ENCODE measurements around the gene ZNF570.

ZNF570 gene

DNA sequence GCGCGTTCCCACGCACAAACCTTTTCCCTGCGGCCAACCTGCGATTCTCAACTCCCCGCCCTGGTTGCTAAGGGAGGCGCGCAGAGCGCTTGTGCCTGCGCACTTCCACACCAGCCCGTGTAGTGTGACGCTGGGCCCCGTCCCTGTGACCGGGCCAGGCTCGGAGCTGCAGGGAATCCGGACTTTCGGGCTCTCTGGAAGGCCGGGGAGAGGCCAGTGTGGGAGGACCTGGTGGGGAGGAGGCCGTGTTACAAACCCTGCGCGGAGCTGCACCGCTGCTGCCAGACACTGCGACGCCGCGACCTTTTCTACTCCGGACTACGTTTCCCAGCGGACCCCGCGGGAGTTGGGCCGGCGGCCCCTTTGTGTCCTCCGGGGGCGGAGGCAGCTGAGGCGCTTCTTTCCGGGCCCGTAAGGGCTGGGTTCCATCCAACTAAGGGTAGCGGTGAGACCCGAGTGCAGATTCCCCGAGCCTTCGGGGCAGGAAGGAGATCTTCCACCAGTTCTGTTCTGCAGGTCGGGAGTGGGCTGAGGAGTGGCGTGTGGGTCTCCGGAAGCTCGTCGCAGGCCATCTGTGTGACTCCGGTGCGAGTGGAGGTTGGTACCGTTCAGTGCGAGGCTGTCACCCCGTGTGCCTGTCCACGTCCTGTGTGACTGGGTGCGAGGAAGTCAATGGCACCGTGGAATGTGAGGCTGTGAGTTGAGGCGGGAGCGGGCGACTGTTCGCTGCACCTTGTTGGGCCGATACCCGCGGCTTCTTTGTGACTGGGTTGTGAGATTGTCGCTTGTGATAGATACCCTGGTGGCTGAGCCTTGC, at the start of gene ZNF570:
Gene ZNF570 (plus strand): TSS at position 396 of the 817 bp plus-strand sequence. CDS start 999 bp downstream, outside the sequence.
- peak; percentile 92 for DNase-seq

DNA sequence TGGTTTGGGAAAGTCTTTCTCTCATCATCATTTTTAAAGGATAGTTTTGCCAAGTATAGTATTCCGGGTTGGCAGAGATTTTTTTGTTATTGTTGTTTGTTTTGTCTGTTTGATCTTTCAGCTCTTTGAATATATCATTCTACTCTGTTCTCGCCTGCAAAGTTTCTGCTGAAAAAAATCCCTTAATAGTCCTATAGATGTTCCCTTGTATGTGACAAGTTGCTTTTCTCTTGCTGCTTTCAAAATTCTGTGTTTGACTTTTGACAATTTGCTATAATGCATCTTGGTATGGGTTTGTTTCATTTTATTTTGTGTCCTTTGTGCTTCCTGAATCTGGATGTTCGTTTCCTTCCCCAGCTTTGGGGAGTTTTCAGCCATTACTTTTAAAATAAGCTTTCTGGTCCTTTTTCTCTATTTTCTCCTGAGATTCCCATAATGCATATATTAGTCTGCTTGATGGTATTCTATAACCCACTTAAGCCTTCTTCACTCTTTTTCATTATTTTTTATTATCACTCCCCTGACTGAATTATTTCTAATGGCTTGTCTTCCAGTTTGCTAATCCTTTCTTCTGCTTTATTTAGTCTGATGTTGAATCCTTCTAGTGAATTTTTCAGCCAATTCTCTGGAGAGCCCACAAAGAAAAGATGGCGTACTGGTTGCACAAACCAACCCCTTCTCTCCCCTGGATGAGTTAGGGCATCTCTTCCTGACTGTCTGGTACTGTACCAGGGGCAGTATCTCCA, 16.5 kb upstream of the ZNF570 start:
- DNase-seq: no peak

DNA sequence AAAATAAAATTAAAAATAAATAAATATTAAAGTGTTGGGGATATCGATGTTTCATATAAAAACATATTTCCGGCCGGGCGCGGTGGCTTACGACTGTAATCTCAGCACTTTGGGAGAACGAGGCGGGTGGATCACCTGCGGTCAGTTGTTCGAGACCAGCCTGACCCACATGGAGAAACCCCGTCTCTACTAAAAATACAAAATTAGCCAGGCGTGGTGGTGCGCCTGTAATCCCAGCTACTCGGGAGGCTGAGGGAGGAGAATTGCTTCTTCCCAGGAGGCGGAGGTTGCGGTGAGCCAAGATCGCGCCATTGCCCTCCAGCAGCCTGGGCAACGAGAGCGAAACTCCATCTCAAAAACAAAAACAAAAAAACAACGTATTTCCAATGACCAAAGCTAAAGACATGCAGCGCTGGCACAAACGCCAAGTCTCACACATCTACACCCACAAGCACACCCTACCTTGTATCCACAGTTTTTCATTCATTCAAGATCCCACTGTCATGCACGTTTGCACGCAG, 2.8 kb upstream of the ZNF570 start:
- DNase-seq: no peak

DNA sequence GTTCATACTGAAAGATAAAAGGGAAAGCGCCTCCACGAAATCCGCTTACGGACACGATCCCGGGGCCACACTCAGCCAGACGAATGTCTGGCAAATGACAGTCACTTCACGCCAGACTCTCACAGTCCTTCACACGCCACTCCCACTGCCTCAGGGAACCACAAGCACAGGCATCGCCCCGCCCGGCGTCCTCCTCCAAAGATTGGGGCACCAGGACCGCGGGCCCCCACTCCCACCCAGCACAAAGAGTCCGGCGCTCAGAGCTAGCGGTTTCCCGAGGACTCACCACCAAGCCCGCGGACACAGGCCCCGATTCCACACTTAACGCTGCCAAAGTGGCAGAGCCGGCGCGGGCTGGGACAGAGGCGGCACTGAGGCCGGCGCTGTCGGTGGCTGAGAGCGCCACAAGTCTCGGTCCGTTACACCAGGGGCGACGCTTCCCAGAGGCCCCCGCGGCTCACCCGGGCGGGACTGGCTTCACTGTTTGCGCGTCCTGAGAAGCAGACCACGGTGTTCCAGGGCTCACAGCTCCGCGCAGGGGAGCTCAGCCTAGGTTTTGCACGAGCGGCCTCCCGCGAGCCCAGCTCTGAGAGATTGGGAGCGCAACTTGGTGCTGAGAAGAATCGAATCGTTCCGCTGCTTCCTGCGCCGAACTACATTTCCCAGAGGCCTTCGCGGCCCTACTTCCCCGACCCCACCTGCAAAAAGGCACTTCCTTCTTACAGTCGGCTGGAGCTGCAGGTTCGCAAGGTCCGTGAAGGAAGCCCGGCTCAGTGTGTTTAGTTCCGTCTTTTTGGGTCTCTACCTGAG, 2.2 kb upstream of the ZNF570 start, which contains the start of gene ZNF569:
Gene ZNF569 (minus strand): TSS at position 647 of the 810 bp plus-strand sequence. CDS start 22,523 bp downstream, outside the sequence.
- peak; percentile 94 for DNase-seq

DNA sequence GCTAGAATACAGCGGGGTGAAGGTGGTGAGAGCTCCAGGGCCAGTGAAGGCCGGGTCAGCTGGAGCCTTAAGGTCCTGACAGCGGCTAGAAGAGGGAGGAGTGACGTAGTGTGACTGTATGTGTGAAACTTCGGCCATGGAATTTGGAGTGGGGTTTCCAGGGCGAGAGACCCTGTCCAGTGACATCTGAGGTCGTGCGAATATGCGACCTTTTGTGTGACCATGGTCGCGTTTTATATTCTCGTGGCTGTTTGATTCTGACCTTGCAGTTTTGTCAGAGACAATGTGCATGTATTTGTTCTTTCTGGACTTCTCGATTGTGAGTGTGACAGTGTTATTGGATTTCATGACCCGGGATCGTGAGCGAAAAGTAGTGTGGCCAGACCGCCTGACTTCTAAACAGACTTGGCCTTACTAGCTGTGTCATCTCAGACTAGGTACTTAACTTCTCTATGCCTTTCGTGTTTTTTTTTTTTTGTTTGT, 1.5 kb upstream of the ZNF570 start:
- no peak for DNase-seq

DNA sequence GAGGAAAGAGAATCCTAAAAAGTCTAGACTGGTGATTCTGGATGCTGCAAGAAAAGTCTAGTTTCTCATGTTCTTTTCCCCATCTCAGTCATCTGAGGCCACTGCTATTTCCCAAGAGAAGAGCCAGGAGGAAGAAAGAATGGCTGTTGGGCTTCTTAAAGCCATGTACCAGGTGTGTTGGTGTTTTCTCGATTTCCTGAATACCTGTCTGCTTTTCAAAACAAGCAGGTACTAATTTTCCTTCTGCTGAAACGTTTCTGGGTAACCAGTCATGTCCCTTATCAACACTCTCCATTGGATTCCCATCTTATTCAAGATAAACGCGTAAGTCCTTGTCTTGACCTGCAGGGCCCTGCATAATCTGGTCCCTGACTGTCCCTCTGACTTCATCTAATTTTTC, 1.1 kb downstream of the ZNF570 start:
- DNase-seq: no peak

DNA sequence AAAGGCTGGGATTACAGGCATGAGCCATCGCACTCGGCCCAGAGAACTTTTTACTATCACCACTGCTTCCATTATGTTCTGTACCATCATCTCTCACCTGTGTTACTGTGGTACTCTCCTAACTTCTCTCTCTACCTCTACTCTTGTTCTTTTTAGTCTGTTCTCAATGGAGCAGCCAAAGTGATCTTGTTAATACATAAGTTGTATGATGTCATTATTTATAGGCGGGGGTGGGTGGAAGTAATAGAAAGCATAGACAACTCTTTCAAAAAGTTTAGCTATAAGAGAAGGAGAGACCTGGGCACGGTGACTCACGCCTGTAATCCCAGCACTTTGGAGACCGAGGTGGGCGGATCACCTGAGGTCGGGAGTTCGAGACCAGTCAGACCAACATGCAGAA, 3.0 kb downstream of the ZNF570 start:
- DNase-seq: no peak

DNA sequence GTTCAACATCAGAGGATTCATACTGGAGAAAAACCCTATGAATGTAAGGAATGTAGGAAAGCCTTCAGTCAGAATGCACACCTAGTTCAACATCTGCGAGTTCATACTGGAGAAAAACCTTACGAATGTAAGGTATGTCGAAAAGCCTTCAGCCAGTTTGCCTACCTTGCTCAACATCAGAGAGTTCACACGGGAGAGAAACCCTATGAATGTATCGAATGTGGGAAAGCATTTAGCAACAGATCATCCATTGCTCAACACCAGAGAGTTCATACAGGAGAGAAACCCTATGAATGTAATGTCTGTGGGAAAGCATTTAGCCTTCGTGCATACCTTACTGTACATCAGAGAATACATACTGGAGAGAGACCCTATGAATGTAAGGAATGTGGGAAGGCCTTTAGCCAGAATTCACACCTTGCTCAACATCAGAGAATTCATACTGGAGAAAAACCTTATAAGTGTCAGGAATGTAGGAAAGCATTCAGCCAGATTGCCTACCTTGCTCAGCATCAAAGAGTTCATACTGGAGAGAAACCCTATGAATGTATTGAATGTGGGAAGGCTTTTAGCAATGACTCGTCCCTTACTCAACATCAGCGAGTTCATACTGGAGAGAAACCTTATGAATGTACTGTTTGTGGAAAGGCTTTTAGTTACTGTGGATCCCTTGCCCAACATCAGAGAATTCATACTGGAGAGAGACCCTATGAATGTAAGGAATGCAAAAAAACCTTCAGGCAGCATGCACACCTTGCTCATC, 15.4 kb downstream of the ZNF570 start:
- DNase-seq: no peak

DNA sequence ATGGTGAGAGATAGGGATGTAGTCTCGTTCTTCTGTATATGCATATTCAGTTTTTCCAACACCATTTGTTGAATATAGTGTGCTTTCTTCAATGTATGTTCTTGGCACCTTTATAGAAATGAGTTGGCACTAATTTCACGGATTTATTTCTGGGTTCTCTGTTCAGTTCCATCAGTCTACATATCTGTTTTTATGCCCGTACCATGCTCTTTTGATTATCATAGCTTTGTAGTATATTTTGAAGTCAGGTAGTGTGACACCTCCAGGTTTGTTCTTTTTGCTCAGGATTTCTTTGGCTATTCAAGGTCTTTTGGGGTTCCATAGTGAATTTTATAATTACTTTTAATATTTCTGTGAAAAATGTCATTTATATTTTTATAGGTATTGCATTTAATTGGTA, 23.1 kb downstream of the ZNF570 start:
- no peak for DNase-seq

DNA sequence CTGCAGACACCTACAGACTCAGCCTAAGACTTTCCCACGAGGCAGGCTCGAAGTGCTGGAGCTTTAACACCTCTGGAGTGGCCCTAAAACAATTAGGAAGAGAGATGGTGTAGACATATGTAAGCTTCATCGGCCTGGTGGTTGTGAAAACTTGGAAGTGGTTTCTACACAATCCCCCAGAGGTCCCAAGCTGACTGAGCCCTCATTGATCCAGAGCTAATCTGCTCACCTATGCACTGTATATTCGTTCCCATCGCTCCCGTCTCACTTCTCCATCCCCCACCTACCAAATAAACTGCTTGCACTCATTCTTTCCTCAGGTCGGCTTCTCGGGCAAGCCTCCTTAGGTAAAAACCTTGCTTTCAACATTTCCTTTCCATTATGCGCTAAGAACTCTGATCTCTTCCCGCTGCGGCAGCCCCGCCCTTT, 36.8 kb downstream of the ZNF570 start:
- DNase-seq: no peak

DNA sequence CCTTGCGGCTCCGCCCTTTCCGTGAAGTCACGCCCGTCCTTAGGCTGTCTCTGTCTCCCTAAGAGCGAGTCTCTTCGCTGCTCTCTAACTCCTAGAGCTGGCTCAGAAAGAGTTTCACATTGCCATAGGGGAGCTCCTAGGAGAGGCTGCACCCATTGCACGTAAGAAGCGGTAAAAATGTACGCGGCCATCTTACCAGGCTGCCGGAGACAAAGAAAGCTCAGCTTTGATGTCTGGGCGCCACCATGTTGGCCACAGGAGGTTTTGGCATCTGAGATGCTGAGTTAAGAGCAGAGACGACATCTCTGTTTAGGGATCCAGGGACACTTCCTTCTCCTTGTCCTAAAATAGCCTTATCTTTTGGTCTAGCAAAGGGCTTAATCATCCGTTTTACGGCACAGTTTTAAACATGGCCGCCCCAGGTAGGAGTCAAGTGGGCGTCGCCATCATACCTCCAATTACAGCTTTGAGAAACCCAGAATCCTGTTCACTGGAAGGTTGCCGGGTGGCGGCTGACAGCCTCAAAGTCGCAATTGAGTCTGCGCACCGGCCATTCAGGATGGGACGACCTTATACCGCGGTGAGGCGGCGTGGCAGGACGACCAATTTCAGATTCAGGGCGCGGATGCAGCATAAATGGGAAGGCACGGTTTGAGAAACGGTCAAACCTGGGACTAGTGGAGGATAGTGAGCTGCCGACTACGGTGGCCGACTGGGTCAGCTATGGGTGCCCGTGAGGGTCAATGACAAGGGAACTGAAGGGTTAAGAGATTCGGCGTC, 37.4 kb downstream of the ZNF570 start, which contains the start of gene ZNF793:
Gene ZNF793 (plus strand): TSS at position 553 of the 780 bp plus-strand sequence. CDS start 16,501 bp downstream, outside the sequence.
- peak; percentile 91 for DNase-seq

DNA sequence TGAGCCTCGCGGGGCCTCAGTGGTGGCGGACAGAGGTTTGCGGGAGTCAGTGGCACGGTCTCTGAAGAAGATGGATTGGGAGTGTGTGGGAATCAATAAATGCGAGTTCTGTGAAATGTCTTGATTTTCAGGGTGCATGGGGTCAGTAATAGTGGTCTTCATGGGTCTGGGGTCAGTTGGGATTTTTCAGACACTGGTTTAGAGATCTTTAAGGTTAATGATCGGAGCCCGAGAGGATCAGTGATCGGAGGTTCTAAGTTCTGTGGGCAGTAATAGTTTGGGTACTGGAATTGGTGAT, 38.0 kb downstream of the ZNF570 start:
- no peak for DNase-seq

DNA sequence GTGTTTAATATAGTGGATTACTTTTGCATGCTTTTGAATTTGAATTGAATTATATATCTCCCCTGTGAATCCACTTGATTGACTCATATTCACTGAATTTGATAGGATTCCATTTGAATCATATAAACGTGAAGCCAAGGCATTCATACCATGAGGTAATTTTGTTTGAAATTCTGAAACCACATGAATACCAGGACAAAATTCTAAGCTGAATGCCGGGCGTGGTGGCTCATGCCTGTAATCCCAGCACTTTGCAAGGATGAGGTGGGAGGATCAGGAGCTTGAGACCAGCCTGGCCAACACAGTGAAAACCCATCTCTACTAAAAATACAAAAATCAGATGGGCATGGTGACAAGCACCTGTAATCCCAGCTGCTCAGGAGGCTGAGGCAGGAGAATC, 42.0 kb downstream of the ZNF570 start:
- no peak for DNase-seq

DNA sequence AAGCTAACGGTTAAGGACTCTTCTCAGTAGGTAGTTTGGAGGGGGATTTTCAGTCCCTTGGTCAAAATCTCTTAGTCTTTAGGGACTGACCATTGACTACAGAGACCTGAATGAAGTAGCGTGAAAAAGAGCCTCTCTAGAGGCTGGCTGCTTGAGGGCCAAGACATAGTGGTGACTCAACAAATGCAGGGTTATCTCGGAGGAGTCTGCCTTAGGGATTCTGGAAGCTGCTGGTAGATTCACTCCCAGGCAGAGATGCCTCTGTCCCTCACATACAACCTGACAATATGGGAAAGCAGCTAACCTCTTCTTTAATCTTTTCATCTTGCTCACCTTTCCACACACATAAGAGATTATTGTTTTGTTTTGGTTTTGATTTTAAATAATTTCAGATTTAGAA, 42.7 kb downstream of the ZNF570 start:
- DNase-seq: no peak

DNA sequence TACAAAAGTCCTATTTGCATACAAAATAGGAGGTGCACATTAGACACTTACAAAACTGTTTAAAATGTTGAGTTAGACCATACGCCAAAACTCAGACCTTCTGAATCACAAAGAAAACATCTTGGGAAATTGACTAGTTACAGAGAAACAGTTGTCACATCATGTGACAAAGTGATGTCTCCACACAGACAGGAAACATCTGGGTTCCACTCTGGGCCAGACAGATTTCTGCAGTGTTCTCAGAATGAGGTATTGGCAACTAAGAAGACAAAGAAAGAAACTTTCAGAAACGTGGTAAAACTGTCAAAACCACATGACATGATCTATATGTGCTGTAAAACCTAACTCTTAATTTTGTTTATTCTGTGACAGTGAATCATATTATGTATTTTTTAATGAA, 44.2 kb downstream of the ZNF570 start:
- DNase-seq: no peak

DNA sequence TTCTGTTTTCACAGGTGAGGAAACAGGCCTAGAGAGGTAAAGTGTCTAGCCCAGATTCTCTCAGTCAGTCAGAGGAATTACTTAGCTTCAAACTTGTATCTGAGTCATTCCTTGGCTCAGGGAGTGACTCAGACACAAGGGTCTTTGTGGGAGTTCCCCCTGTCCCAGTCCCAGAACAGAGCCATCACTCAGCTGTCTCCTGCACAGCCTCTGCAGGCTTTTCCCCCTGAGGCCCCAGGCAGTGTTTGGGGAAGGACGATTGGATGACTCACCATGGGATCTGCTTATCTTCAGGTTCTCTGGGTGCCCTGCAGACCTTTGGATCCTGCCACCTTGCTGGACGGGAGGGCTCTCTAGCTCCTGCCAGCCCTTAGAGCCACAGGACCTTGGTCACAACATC, 50.7 kb downstream of the ZNF570 start:
- DNase-seq: no peak

DNA sequence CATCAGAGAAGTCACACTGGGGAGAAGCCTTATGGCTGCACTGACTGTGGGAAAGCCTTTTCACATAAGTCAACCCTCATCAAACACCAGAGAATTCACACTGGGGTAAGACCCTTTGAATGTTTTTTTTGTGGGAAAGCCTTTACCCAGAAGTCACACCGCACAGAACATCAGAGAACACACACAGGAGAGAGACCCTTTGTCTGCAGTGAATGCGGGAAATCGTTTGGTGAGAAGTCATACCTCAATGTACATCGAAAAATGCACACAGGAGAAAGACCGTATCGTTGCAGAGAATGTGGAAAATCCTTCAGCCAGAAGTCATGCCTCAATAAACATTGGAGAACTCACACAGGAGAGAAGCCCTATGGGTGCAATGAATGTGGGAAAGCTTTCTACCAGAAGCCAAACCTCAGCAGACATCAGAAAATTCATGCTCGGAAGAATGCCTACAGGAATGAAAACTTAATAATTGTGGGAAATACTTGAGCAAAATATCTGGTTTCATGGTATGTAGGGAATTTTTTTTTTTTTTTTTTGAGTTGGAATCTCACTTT, 68.3 kb downstream of the ZNF570 start:
- no peak for DNase-seq
